HepG2 (cell line): Measurements from ENCODE around the gene DCUN1D2. TPM values are rescaled to one million over a fixed set of nuclear protein-coding genes. Genes with fewer than 3 reads are reported as not detected.

ENCODE experiments used
- ASH2L ChIP-seq: fragments of 300-600, 200-600 bp; sonication (generic); IDR thresholded peaks from 2 replicates; pipeline ENCODE4 v1.7.0; 2017; ENCODE audit warnings: low read depth, mild to moderate bottlenecking, moderate library complexity, mixed read lengths, low read length; ENCODE audit not compliant: insufficient read length
- GFI1 ChIP-seq: sonication (generic); formaldehyde crosslinking; IDR thresholded peaks from 2 replicates; pipeline ENCODE4 v1.5.0; 2020; ENCODE audit warnings: missing genetic modification reagents, mild to moderate bottlenecking, borderline replicate concordance
- GLMP ChIP-seq: sonication (generic); formaldehyde crosslinking; IDR thresholded peaks from 2 replicates; pipeline ENCODE4 v1.9.0; 2021; ENCODE audit warnings: missing genetic modification reagents, mild to moderate bottlenecking, borderline replicate concordance
- HHEX ChIP-seq: IDR thresholded peaks from 2 replicates; pipeline ENCODE4 v1.6.1; 2016; ENCODE audit warnings: control low read depth
- JUN ChIP-seq: sonication (generic); formaldehyde crosslinking; IDR thresholded peaks from 2 replicates; pipeline ENCODE4 v1.4.0; 2020; ENCODE audit warnings: mild to moderate bottlenecking, missing genetic modification reagents
- MLXIP ChIP-seq: sonication (generic); formaldehyde crosslinking; IDR thresholded peaks from 2 replicates; pipeline ENCODE4 v1.9.0; 2021; ENCODE audit warnings: missing genetic modification reagents, borderline replicate concordance
- PTBP1 ChIP-seq: fragments of 200-400 bp; formaldehyde crosslinking; IDR thresholded peaks from 2 replicates; pipeline ENCODE4 v1.6.1; 2018; ENCODE audit warnings: low read length, low read depth; ENCODE audit not compliant: poor library complexity, severe bottlenecking
- RFXAP ChIP-seq: sonication (generic); formaldehyde crosslinking; IDR thresholded peaks from 2 replicates; pipeline ENCODE4 v1.4.0; 2020; ENCODE audit warnings: missing genetic modification reagents, borderline replicate concordance
- RNF219 ChIP-seq: sonication (generic); formaldehyde crosslinking; IDR thresholded peaks from 2 replicates; pipeline ENCODE4 v1.5.0; 2020; ENCODE audit warnings: mild to moderate bottlenecking, missing genetic modification reagents
- SP1 ChIP-seq, 2 experiments: fragments of 450-650 bp in 1 of 2; sonication (generic) in 1 of 2; formaldehyde crosslinking in 1 of 2; IDR thresholded peaks; 2 replicates each; pipeline versions ENCODE4 v1.4.0 to v1.6.1; 2016 to 2020; ENCODE audit warnings: missing genetic modification reagents in 1 of 2
- SRSF1 ChIP-seq: fragments of 200-400 bp; formaldehyde crosslinking; optimal IDR thresholded peaks from 2 replicates; pipeline ENCODE3; 2017; ENCODE audit warnings: mild to moderate bottlenecking, low read depth, low read length, moderate library complexity
- ZC3H13 ChIP-seq: sonication (generic); formaldehyde crosslinking; IDR thresholded peaks from 2 replicates; pipeline ENCODE4 v1.8.1; 2023; ENCODE audit warnings: mild to moderate bottlenecking, missing genetic modification reagents, moderate library complexity
- ZFP36 ChIP-seq: fragments of 150-350 bp; IDR thresholded peaks from 2 replicates; pipeline ENCODE4 v1.6.1; 2018; ENCODE audit warnings: borderline replicate concordance, low read length, low read depth; ENCODE audit not compliant: partially characterized antibody
- ZNF574 ChIP-seq: sonication (generic); formaldehyde crosslinking; IDR thresholded peaks from 2 replicates; pipeline ENCODE4 v1.4.0; 2020; ENCODE audit warnings: missing genetic modification reagents
- ZNF747 ChIP-seq: sonication (generic); formaldehyde crosslinking; IDR thresholded peaks from 2 replicates; pipeline ENCODE4 v1.8.1; 2023; ENCODE audit warnings: missing genetic modification reagents, mild to moderate bottlenecking, borderline replicate concordance
- ZNF761 ChIP-seq: sonication (generic); formaldehyde crosslinking; conservative IDR thresholded peaks from 2 replicates; pipeline ENCODE4 v1.4.0; 2020; ENCODE audit warnings: mild to moderate bottlenecking, missing genetic modification reagents
- polyA plus RNA-seq, 8 experiments: library from polyadenylated mRNA; depleted of rRNA in 3 of 8; stranded (reverse) in 7 of 8; unstranded in 1 of 8; fragments of >200 nt; fragmentation: Illumina TruSeq in 4 of 8; extraction: Trizol in 4 of 8; gene quantifications; 2 replicates each; pipeline versions ENCODE4 v1.2.1 to v1.2.3, GENCODE V29; 2011 to 2016; ENCODE audit warnings: low read depth in 4 of 8, missing spikeins in 1 of 8, mixed read lengths in 1 of 8; ENCODE audit not compliant: insufficient read depth in 1 of 8
- total RNA-seq, 5 experiments: library from RNA; depleted of rRNA; stranded (reverse); fragments of >200 nt; fragmentation: Illumina TruSeq; extraction: Trizol; gene quantifications; 2 replicates each; pipeline ENCODE4 v1.2.3, GENCODE V29; 2016; ENCODE audit warnings: low read depth in 1 of 5

The DCUN1D2 gene
- total and polyA plus RNA-seq, 2 of the 13 experiments (the other 11 are each of a cell fraction or from before 2014, with no cell fraction given) = 9.1 to 9.6 TPM

- TF ChIP-seq RNF219 (CRISPR knock-in tag) (no peak), ZNF574 (peak; percentile 93), MLXIP (no peak), ZC3H13 (CRISPR knock-in tag) (no peak), ZNF747 (CRISPR knock-in tag) (peak; percentile 80), ZFP36 (no peak), GFI1 (CRISPR knock-in tag) (peak; percentile 12; the same call in 1 of the 2 replicates), SP1 (IDR thresholded peaks at IDR 0.05) (no peak), SP1 (CRISPR knock-in tag; IDR thresholded peaks at IDR 0.05) (no peak; the same call in 1 of the 2 replicates), ZNF761 (CRISPR knock-in tag) (no peak; the same call in 1 of the 2 replicates), PTBP1 (peak; percentile 51), JUN (CRISPR knock-in tag) (peak; percentile 70; the same call in 1 of the 2 replicates), RFXAP (peak; percentile 48; the same call in 1 of the 2 replicates), SRSF1 (peak; percentile 68), GLMP (CRISPR knock-in tag) (no peak), ASH2L (peak; percentile 59), HHEX (no peak)
Observed at GRCh38 chr13:113448885-113449692, 41.4 kb downstream of the DCUN1D2 start (continued).
